Mononuclear cell (primary cell): Measurements from ENCODE around the gene PCDHGA1. TPM values are rescaled to one million over a fixed set of nuclear protein-coding genes. Genes with fewer than 3 reads are reported as not detected.
"Not testable (repeated sequence)": the region's sequence is repeated elsewhere in the genome, so short reads cannot be mapped to it uniquely, and the experiment has no call there.

Source experiments
- H3K27me3 ChIP-seq: 2 replicates; pipeline ENCODE4 v1.6.0; 2011; ENCODE audit warnings: low read length, control low read depth; ENCODE audit not compliant: insufficient read depth
- H3K4me1 ChIP-seq: 2 replicates; pipeline ENCODE4 v1.5.1; 2011; ENCODE audit warnings: mild to moderate bottlenecking, low read length, control low read depth; ENCODE audit not compliant: insufficient read depth
- H3K4me3 ChIP-seq: 2 replicates; pipeline ENCODE4 v1.5.1; 2011; ENCODE audit warnings: mild to moderate bottlenecking, low read length, moderate library complexity
- H3K9me3 ChIP-seq: 2 replicates; pipeline ENCODE4 v1.5.1; 2011; ENCODE audit warnings: low read depth, mild to moderate bottlenecking, control low read depth, low read length
- total RNA-seq: library from RNA; depleted of rRNA; stranded (reverse); fragments of >200 nt; gene quantifications from one replicate; pipeline ENCODE4 v1.2.3, GENCODE V29; 2012

Gene PCDHGA1
- total RNA-seq, 1 donor: not detected

- H3K27me3 ChIP-seq: peaks cover 89% of the 10 kb centered on the region
- no peak within 1 kb of the TSS for H3K4me3 ChIP-seq
- no peaks in the 10 kb centered on the region for H3K9me3 ChIP-seq
- H3K4me1 ChIP-seq: peaks cover 12% of the 10 kb centered on the region
Measured at GRCh38 chr5:141430332-141431113, 100.2 kb downstream of the PCDHGA1 start, which contains the start of gene PCDHGA12. TSS of gene PCDHGA12 (plus strand) at chr5:141430507. CDS start at chr5:141430760, 253 bp downstream.

DNA sequence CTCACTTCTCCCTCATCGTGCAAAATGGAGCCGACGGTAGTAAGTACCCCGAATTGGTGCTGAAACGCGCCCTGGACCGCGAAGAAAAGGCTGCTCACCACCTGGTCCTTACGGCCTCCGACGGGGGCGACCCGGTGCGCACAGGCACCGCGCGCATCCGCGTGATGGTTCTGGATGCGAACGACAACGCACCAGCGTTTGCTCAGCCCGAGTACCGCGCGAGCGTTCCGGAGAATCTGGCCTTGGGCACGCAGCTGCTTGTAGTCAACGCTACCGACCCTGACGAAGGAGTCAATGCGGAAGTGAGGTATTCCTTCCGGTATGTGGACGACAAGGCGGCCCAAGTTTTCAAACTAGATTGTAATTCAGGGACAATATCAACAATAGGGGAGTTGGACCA, 101.0 kb downstream of the PCDHGA1 start:
- H3K4me3 ChIP-seq: no peak overlapping the region
- peaks cover 12% of the 10 kb centered on the region for H3K4me1 ChIP-seq
- H3K9me3 ChIP-seq: no peaks in the 10 kb centered on the region
- peaks cover 88% of the 10 kb centered on the region for H3K27me3 ChIP-seq

- H3K27me3 ChIP-seq: peaks cover 88% of the 10 kb centered on the region
- H3K4me1 ChIP-seq: peaks cover 12% of the 10 kb centered on the region
- not testable (repeated sequence) for H3K9me3 ChIP-seq, H3K4me3 ChIP-seq
Measured at GRCh38 chr5:141432308-141432707, 102.0 kb downstream of the PCDHGA1 start.

GRCh38 chr5:141432726-141433125, 102.4 kb downstream of the PCDHGA1 start:
- Histone ChIP-seq H3K27me3 (peaks cover 85% of the 10 kb centered on the region), H3K4me1 (peaks cover 12% of the 10 kb centered on the region)
- not testable (repeated sequence) for H3K4me3 ChIP-seq, H3K9me3 ChIP-seq

GRCh38 chr5:141434006-141434405, 103.7 kb downstream of the PCDHGA1 start:
- Histone ChIP-seq H3K4me3 (no peak overlapping the region), H3K27me3 (peaks cover 75% of the 10 kb centered on the region), H3K4me1 (peaks cover 12% of the 10 kb centered on the region), H3K9me3 (no peaks in the 10 kb centered on the region)

DNA sequence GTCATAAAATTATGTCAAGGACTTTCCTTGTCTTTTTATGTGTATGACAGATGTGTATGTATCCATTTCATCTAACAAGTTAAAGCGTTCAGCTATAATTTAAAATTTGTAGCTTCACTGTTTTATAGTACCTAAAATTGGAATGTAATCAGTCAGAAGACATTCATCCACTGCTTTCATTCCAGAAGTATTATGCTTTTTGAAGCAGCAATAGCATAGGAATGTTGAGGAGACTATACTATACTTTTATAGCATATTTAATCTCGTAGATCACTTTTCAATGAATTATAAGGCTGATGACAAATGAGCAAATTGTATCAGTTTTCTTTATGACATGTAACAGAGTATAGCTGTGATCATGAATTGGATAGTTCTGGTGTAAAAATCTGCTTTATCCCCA, 106.9 kb downstream of the PCDHGA1 start:
- Histone ChIP-seq H3K4me1 (no peaks in the 10 kb centered on the region), H3K4me3 (no peak overlapping the region), H3K27me3 (peaks cover 50% of the 10 kb centered on the region), H3K9me3 (no peaks in the 10 kb centered on the region)

DNA sequence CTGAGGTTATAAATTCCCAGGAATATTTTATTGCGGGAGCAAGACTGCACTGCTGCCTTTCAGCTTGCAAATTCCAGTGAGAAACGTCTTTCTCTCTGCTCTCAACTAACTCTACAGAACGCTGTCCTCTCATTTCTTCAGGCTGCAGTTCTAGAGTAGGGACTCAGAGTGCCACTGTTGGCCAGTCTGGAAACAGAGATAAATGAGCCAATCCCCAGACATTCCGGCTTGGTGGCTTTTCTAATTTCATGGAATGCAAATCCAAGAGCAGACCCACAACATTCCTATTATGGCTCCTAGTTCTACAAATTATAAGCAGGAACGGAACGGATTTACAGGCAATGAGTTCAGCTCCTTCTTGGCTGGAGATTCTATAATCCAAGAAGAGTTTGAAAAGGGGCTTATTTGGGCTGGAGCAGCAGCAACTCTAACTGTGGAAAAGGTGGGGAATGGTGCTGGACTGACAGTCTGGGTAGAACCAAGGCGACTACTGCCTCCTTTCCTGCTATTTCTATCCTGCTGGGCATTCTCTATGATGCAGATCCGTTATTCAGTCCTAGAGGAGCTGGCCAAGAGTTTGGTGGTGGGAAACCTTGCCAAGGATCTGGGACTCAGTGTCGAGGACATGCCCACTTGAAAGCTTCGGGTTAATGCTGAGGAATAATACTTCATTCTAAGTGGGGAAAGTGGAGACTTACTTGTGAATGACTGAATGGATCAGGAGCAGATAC, 109.3 kb downstream of the PCDHGA1 start:
- Histone ChIP-seq H3K4me3 (no peak overlapping the region), H3K9me3 (no peaks in the 10 kb centered on the region), H3K27me3 (peaks cover 34% of the 10 kb centered on the region), H3K4me1 (no peaks in the 10 kb centered on the region)

- H3K4me1 ChIP-seq: no peaks in the 10 kb centered on the region
- H3K4me3 ChIP-seq: no peak overlapping the region
- no peaks in the 10 kb centered on the region for H3K9me3 ChIP-seq
- H3K27me3 ChIP-seq: peaks cover 30% of the 10 kb centered on the region
Measured at GRCh38 chr5:141440341-141440740, 110.0 kb downstream of the PCDHGA1 start.

GRCh38 chr5:141441571-141442170, 111.4 kb downstream of the PCDHGA1 start:
- Histone ChIP-seq H3K9me3 (no peaks in the 10 kb centered on the region), H3K4me3 (no peak overlapping the region), H3K4me1 (no peaks in the 10 kb centered on the region), H3K27me3 (peaks cover 17% of the 10 kb centered on the region)

DNA sequence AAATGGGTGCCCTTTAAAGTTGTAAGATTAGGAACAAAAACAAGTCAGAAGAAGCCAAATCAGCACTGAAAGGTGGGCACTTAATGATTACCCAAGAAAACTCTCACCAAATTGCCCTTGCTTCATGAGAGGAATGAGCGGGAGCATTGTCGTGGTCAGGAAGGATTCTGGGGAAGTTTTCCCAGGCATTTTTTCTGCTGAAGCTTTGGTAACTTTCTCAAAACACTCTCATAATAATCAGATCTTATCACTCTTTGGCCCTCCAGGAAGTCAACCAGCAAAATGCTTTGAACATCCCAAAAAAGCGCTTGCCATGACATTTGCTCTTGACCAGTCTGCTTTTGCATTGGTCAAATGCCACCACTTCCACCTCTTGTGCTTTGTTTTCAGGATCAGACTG, 135.0 kb downstream of the PCDHGA1 start:
- no peak overlapping the region for H3K4me3 ChIP-seq
- peaks cover 3% of the 10 kb centered on the region for H3K27me3 ChIP-seq
- no peaks in the 10 kb centered on the region for H3K9me3 ChIP-seq
- H3K4me1 ChIP-seq: no peaks in the 10 kb centered on the region

DNA sequence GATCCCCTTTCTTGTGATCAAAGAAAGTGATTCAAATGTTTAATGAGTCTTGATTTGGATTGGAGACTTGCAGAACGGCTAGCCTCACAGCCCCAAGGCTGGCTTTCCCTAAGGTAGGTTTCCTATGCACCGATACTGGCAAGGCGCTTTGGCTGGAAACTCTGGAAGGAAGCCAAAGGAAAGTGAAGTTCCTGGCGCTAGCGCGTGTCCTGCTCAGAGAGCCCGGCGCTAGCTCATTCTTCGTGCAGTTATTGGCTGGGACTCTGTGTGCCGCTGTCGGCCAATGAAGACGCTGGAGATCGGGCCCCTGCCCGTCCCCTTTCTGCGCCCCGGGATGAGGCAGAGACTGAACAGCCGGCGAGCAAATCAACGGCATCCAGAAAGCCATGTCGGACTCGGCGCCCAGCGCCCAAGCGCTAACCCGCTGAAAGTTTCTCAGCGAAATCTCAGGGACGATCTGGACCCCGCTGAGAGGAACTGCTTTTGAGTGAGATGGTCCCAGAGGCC, 145.4 kb downstream of the PCDHGA1 start, which contains the start of gene PCDHGC3:
PCDHGC3 (plus strand) TSS at position 342 of the 507 bp plus-strand sequence; CDS start at position 493, 151 bp downstream.
- Histone ChIP-seq H3K9me3 (no peaks in the 10 kb centered on the region), H3K27me3 (peaks cover 71% of the 10 kb centered on the region), H3K4me1 (peaks cover 23% of the 10 kb centered on the region), H3K4me3 (peak within 1 kb of the TSS; percentile 9)

GRCh38 chr5:141476132-141476911, 146.0 kb downstream of the PCDHGA1 start:
- peak overlapping the region; percentile 9 for H3K4me3 ChIP-seq

GRCh38 chr5:141477044-141477575, 146.8 kb downstream of the PCDHGA1 start:
- H3K27me3 ChIP-seq: peaks cover 76% of the 10 kb centered on the region
- H3K9me3 ChIP-seq: no peaks in the 10 kb centered on the region
- peaks cover 23% of the 10 kb centered on the region for H3K4me1 ChIP-seq
- H3K4me3 ChIP-seq: no peak overlapping the region

More at GRCh38 chr5:141476132-141476911, 146.0 kb downstream of the PCDHGA1 start:
- Histone ChIP-seq H3K9me3 (no peaks in the 10 kb centered on the region), H3K27me3 (peaks cover 74% of the 10 kb centered on the region), H3K4me1 (peaks cover 23% of the 10 kb centered on the region)

- H3K9me3 ChIP-seq: no peaks in the 10 kb centered on the region
- H3K4me3 ChIP-seq: no peak overlapping the region
- H3K27me3 ChIP-seq: peaks cover 78% of the 10 kb centered on the region
- peaks cover 23% of the 10 kb centered on the region for H3K4me1 ChIP-seq
Measured at GRCh38 chr5:141477815-141478214, 147.5 kb downstream of the PCDHGA1 start.
